Putamen (tissue), 1 donor: Measurements from ENCODE around the gene RMRP.

Experiments used
- DNase-seq: peaks from one replicate; pipeline ENCODE4 v3.0.0-alpha.2; 2016; ENCODE audit warnings: low spot score

RMRP gene

GRCh38 chr9:35657546-35658136 is at the start of gene RMRP:
TSS of gene RMRP (minus strand) at chr9:35658019.
- peak; percentile 99 for DNase-seq

- no peak for DNase-seq
Observed at GRCh38 chr9:35706951-35707350, 49.1 kb upstream of the RMRP start.

- DNase-seq = no peak
Observed at GRCh38 chr9:35705836-35706430, 48.1 kb upstream of the RMRP start.

- DNase-seq = no peak
Observed at GRCh38 chr9:35705372-35705771, 47.6 kb upstream of the RMRP start.

GRCh38 chr9:35703906-35704672 is 46.3 kb upstream of the RMRP start:
- DNase-seq = no peak

- no peak for DNase-seq
Observed at GRCh38 chr9:35702696-35703095, 44.9 kb upstream of the RMRP start.

- no peak for DNase-seq
Observed at GRCh38 chr9:35700942-35701341, 43.1 kb upstream of the RMRP start.

GRCh38 chr9:35700031-35700430 is 42.2 kb upstream of the RMRP start:
- no peak for DNase-seq

GRCh38 chr9:35698231-35698630 is 40.4 kb upstream of the RMRP start:
- DNase-seq = no peak

GRCh38 chr9:35697486-35697885 is 39.7 kb upstream of the RMRP start:
- DNase-seq = no peak

GRCh38 chr9:35696520-35697215 is 38.8 kb upstream of the RMRP start:
- peak; percentile 27 for DNase-seq

- no peak for DNase-seq
Observed at GRCh38 chr9:35695943-35696401, 38.2 kb upstream of the RMRP start.

- no peak for DNase-seq
Observed at GRCh38 chr9:35691757-35692301, 34.0 kb upstream of the RMRP start.

- no peak for DNase-seq
Observed at GRCh38 chr9:35691334-35691650, 33.5 kb upstream of the RMRP start.

GRCh38 chr9:35690614-35691333 is 33.0 kb upstream of the RMRP start:
- peak; percentile 19 for DNase-seq

GRCh38 chr9:35690294-35690613 is 32.4 kb upstream of the RMRP start:
- DNase-seq = no peak

- DNase-seq = no peak
Observed at GRCh38 chr9:35689542-35690293, 31.9 kb upstream of the RMRP start, which contains the start of gene TPM2. TSS of gene TPM2 (minus strand) at chr9:35689925. CDS start at chr9:35689817, 108 bp downstream.

GRCh38 chr9:35688558-35689541 is 31.0 kb upstream of the RMRP start:
- DNase-seq = peak; percentile 21

GRCh38 chr9:35687972-35688557 is 30.2 kb upstream of the RMRP start:
- DNase-seq = no peak

GRCh38 chr9:35687306-35687705 is 29.5 kb upstream of the RMRP start:
- DNase-seq = no peak
